NCI-H2196 treated with DMSO at 0.1 percent for 48 hours (cell line): ENCODE data around the gene FSTL1.

ENCODE experiments used
- DNase-seq: peaks from one replicate; lab custom pipeline; 2025; ENCODE audit not compliant: unreplicated experiment; lab: John Stamatoyannopoulos, UW

The FSTL1 gene

GRCh38 chr3:120440762-120441161 lies 10.0 kb downstream of the FSTL1 start:
- DNase-seq = no peak

GRCh38 chr3:120440001-120440703 lies 10.6 kb downstream of the FSTL1 start:
- no peak for DNase-seq

GRCh38 chr3:120438665-120439370 lies 12.0 kb downstream of the FSTL1 start:
- DNase-seq = no peak

GRCh38 chr3:120438216-120438615 lies 12.6 kb downstream of the FSTL1 start:
- no peak for DNase-seq

GRCh38 chr3:120437559-120437958 lies 13.2 kb downstream of the FSTL1 start:
- DNase-seq = no peak

- DNase-seq = no peak
These were observed 14.2 kb downstream of the FSTL1 start for GRCh38 chr3:120436523-120437050.

GRCh38 chr3:120435621-120436020 lies 15.2 kb downstream of the FSTL1 start:
- DNase-seq = no peak

- no peak for DNase-seq
These were observed 17.0 kb downstream of the FSTL1 start for GRCh38 chr3:120433662-120434331.

- DNase-seq = no peak
These were observed 18.5 kb downstream of the FSTL1 start for GRCh38 chr3:120432150-120432860.

GRCh38 chr3:120429921-120430361 lies 20.9 kb downstream of the FSTL1 start:
- DNase-seq = no peak

GRCh38 chr3:120428924-120429323 lies 21.9 kb downstream of the FSTL1 start:
- no peak for DNase-seq

- no peak for DNase-seq
These were observed 23.6 kb downstream of the FSTL1 start for GRCh38 chr3:120427201-120427600.

- DNase-seq = no peak
These were observed 25.1 kb downstream of the FSTL1 start for GRCh38 chr3:120425572-120426250.

- no peak for DNase-seq
These were observed 25.7 kb downstream of the FSTL1 start for GRCh38 chr3:120424976-120425570.

- no peak for DNase-seq
These were observed 26.3 kb downstream of the FSTL1 start for GRCh38 chr3:120424506-120424905.

- no peak for DNase-seq
These were observed 27.4 kb downstream of the FSTL1 start for GRCh38 chr3:120423432-120423831.

GRCh38 chr3:120421926-120422325 lies 28.9 kb downstream of the FSTL1 start:
- DNase-seq = no peak

GRCh38 chr3:120420928-120421551 lies 29.8 kb downstream of the FSTL1 start:
- DNase-seq = no peak

- no peak for DNase-seq
These were observed 30.4 kb downstream of the FSTL1 start for GRCh38 chr3:120420360-120420759.

GRCh38 chr3:120419797-120420196 lies 31.0 kb downstream of the FSTL1 start:
- DNase-seq = no peak
